Jurkat, Clone E6-1 (cell line): ENCODE data around the gene ZNF723. TPM values are rescaled to one million over a fixed set of nuclear protein-coding genes. Genes with fewer than 3 reads are reported as not detected.
"Not testable (repeated sequence)": the region's sequence is repeated elsewhere in the genome, so short reads cannot be mapped to it uniquely, and the experiment has no call there.

Experiments
- DNase-seq: peaks from one replicate; pipeline ENCODE4 v3.0.0-alpha.2; 2011; ENCODE audit warnings: low read depth, low spot score
- H3K4me3 ChIP-seq: 2 replicates; pipeline ENCODE4 v1.5.1; 2011; ENCODE audit warnings: mild to moderate bottlenecking, low read length, control low read depth, moderate library complexity
- polyA plus RNA-seq: library from polyadenylated mRNA; unstranded; fragments of >200 nt; gene quantifications from one replicate; pipeline ENCODE4 v1.2.1, GENCODE V29; 2012; ENCODE audit warnings: missing spikeins; ENCODE audit not compliant: insufficient read length, insufficient read depth

The ZNF723 gene
- not detected for polyA plus RNA-seq

- DNase-seq = no peak
These were observed at the start of gene ZNF723 for GRCh38 chr19:22832031-22832762. Gene ZNF723, plus strand, starts transcription at chr19:22832291. Its CDS starts 89 bp downstream, at chr19:22832380.

DNA sequence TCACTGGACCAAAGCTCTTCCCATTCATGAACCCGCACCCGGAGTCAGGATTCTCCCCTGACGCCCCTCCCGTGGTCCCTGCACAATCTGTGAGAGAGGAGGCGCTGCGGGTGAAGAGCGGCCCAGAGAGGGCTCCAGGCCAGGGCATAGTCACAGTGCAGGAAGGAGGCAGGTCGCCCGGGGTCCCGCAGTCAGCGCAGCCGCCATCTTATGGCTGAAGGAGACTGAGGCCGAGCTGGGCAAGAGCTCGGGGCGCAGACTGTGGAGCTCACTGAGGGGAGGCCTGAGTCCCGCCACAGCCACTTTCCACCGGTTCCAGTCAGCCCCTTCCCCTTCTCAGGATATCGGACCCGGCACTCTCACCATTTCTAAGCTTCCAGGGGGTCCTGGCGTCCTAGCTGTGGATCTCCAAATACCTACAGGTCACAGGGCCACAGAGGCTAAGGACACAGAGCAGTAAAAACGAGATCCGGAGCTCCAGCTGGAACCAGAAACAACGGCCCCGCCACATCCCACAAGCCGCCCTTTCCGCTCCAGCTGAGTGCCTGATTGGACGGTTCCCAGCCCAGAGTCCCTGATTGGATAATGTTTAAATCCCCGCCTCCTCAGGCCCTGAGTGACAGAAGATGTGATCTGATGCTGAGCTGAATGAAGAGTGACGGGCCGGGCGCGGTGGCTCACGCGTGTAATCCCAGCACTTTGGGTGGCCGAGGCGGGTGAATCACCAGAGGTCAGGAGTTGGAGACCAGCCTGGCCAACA, 48.3 kb upstream of the ZNF723 start, which contains the start of gene ZNF99:
Gene ZNF99, minus strand, starts transcription at position 501 of the 760 bp plus-strand sequence. Its CDS starts 135 bp downstream, at position 366.
- DNase-seq = no peak
- no peak within 1 kb of the TSS for H3K4me3 ChIP-seq

More at GRCh38 chr19:22832031-22832762, at the start of gene ZNF723:
- H3K4me3 ChIP-seq = no peak within 1 kb of the TSS

- DNase-seq, H3K4me3 ChIP-seq: not testable (repeated sequence)
These were observed 39.2 kb upstream of the ZNF723 start for GRCh38 chr19:22792863-22793262.

DNA sequence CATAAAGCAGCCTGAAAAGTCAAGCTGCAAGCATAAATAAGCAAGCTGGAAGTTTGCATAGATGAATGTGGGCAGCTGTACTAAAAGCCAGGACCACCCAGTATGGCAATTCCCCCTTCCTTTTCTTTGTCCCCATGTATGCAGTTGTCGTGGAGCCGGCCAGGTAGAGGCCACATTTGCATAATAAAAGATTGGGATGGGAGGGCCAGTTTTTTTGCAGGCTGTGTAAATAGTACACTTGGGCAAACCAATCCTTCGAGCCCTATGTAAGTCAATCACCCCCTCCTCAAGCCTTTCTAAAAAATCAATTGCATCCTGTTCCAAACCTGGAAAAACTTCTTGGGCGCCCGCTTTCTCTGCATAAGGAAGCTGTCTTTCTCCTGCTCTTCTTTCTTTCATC, 35.1 kb upstream of the ZNF723 start:
- no peak for DNase-seq
- no peak overlapping the region for H3K4me3 ChIP-seq

- DNase-seq = no peak
- no peak overlapping the region for H3K4me3 ChIP-seq
These were observed 25.7 kb upstream of the ZNF723 start for GRCh38 chr19:22806418-22806817.

GRCh38 chr19:22807061-22807835, 24.8 kb upstream of the ZNF723 start:
- no peak overlapping the region for H3K4me3 ChIP-seq
- DNase-seq = no peak

GRCh38 chr19:22814124-22814523, 18.0 kb upstream of the ZNF723 start:
- DNase-seq = no peak
- H3K4me3 ChIP-seq = no peak overlapping the region

- no peak for DNase-seq
- H3K4me3 ChIP-seq = no peak overlapping the region
These were observed 880 bp upstream of the ZNF723 start for GRCh38 chr19:22831211-22831610.

GRCh38 chr19:22857713-22858320, 25.7 kb downstream of the ZNF723 start:
- not testable (repeated sequence) for DNase-seq, H3K4me3 ChIP-seq

DNA sequence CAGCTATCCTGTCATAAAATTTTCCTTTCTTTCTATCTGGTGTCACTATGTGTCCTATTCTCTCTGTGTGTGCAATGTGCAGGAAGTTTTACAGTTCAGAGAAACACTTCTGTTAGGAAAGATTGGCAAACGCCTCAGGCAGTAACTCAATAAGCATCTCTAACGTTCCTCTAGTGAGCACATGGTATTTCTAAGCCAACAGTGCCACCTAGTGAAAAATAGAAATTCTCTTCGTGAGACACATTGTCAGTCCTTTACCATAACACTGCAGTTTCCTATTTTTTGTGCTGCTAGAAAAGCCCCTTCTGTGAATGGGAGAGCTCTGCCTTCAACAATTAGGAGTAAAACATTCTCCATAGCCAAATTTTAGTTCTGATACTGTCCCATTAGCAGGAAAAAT, 50.7 kb downstream of the ZNF723 start:
- H3K4me3 ChIP-seq = no peak overlapping the region
- DNase-seq = peak; percentile 62

DNA sequence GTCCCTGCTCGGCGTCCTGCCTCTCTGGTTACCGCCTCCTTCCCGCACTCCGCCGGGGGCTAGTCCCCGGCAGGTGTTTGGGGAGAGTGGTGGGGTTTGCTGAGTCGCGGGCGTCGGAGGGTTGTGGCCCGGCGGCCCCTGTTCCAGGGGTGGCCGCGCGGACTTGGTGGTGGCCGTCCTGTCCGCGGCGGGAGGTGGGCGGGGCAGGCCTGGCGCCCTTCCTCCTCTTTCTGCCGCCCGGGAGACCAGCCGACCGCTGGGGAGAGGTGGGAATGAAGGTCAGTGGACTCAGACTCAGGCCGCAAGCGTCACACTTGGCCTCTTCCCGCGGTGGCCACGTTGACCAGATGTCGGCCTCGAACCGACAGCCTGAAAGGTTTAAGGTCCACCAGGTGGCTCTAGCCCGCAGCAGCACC, 61.8 kb downstream of the ZNF723 start:
- no peak for DNase-seq

GRCh38 chr19:22901431-22902130, 69.5 kb downstream of the ZNF723 start:
- no peak overlapping the region for H3K4me3 ChIP-seq
- DNase-seq = no peak

More for the DNA sequence above, 61.8 kb downstream of the ZNF723 start:
- H3K4me3 ChIP-seq = no peak overlapping the region
